ENCODE measurements around the gene FAM217A.

DNA sequence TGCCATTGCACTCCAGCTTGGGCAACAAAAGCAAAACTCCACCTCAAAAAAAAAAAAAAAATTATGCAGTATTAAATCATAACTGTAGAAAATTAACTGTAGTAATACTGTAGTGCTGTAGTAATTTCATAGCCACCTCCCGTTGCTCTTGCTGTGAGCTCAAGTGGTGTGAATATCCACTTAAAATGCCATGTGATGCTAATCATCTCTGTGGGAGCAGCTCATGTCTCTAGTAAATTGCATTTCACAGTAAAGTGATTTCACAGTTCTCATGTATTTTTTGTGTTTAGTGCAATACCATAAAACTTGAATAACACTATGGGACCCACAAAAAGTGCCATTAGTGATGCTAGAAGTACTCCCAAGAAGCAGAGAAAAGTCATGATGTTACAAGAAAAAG, 14.4 kb upstream of the FAM217A start:
- TF ChIP-seq, protein P1, sequence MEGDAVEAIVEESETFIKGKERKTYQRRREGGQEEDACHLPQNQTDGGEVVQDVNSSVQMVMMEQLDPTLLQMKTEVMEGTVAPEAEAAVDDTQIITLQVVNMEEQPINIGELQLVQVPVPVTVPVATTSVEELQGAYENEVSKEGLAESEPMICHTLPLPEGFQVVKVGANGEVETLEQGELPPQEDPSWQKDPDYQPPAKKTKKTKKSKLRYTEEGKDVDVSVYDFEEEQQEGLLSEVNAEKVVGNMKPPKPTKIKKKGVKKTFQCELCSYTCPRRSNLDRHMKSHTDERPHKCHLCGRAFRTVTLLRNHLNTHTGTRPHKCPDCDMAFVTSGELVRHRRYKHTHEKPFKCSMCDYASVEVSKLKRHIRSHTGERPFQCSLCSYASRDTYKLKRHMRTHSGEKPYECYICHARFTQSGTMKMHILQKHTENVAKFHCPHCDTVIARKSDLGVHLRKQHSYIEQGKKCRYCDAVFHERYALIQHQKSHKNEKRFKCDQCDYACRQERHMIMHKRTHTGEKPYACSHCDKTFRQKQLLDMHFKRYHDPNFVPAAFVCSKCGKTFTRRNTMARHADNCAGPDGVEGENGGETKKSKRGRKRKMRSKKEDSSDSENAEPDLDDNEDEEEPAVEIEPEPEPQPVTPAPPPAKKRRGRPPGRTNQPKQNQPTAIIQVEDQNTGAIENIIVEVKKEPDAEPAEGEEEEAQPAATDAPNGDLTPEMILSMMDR (IDR thresholded peaks at IDR 0.05; ENCODE audit: low read depth, low read length): no peak
- TF ChIP-seq EZH2phosphoT487 (IDR thresholded peaks at IDR 0.05; ENCODE audit: low read depth): no peak

All from OCI-LY3 (cell line).